Cardiac muscle cell (in vitro differentiated cells and primary cell): Measurements from ENCODE around the gene SCN11A. TPM values are rescaled to one million over a fixed set of nuclear protein-coding genes. Genes with fewer than 3 reads are reported as not detected.
"Not testable (repeated sequence)": the region's sequence is repeated elsewhere in the genome, so short reads cannot be mapped to it uniquely, and the experiment has no call there.

Source experiments
- DNase-seq, 2 donors: peaks; one replicate each; pipeline versions ENCODE4 v3.0.0 to v3.0.0-alpha.2; 2010 to 2017; ENCODE audit warnings: low read depth in 1 of 2, low spot score in 1 of 2
- H3K27ac ChIP-seq: fragments of 200-600 bp; sonication (generic); 2 replicates; pipeline ENCODE4 v1.5.1; 2016
- H3K27me3 ChIP-seq: fragments of 200-600 bp; sonication (generic); 2 replicates; pipeline ENCODE4 v1.6.0; 2016; ENCODE audit warnings: control low read depth
- H3K36me3 ChIP-seq: fragments of 200-600 bp; sonication (generic); 2 replicates; pipeline ENCODE4 v1.5.1; 2016; ENCODE audit warnings: control low read depth
- H3K4me1 ChIP-seq: fragments of 200-600 bp; sonication (generic); 2 replicates; pipeline ENCODE4 v1.8.1; 2017; ENCODE audit warnings: low read depth, mild to moderate bottlenecking, mixed run types
- H3K4me3 ChIP-seq: fragments of 200-600 bp; sonication (generic); 2 replicates; pipeline ENCODE4 v1.5.1; 2016; ENCODE audit warnings: mild to moderate bottlenecking
- H3K9me3 ChIP-seq: fragments of 200-600 bp; sonication (generic); 2 replicates; pipeline ENCODE4 v1.5.1; 2017; ENCODE audit warnings: low read depth, mild to moderate bottlenecking, control low read depth
- polyA plus RNA-seq: library from polyadenylated mRNA; unstranded; fragments of >200 nt; fragmentation: Nextera tagmentation; extraction: Ambion mirVana; gene quantifications from 2 replicates; pipeline ENCODE4 v1.2.1, GENCODE V29; 2016
- total RNA-seq: library from RNA; depleted of rRNA; stranded (reverse); fragments of >200 nt; gene quantifications from 2 replicates; pipeline ENCODE4 v1.2.3, GENCODE V29; 2016
- TF ChIP-seq, protein P1 (sequence below): IDR thresholded peaks from 2 replicates; pipeline ENCODE4 v1.5.1; 2012; ENCODE audit warnings: low read depth, mild to moderate bottlenecking, low read length

Gene SCN11A
- total and polyA plus RNA-seq, 2 experiments from 2014 or later = 0.51 to 0.60 TPM

DNA sequence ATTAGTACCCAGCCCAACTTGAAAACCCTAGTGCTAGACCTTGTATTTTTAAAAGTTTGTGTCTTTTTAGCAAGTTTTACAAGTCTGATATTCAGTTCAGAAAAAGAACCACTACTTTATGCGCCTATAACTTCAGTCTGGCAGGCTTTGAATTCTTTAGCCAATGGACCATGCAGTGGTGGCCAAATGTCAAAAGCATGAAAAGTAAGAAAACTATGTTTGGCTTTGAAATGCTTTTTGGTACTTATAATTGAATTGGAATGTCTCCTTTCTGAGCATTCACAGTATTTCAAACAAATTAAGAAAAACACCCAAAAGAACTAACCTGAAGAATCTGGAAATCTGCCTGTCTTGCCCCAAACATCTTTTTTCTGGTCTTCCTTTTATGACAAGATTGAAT lies 12.9 kb upstream of the SCN11A start:
- no peak overlapping the region for H3K4me3 ChIP-seq
- no peaks in the 10 kb centered on the region for H3K9me3 ChIP-seq
- no peaks in the 10 kb centered on the region for H3K27me3 ChIP-seq
- peaks cover 25% of the 10 kb centered on the region for H3K36me3 ChIP-seq
- H3K27ac ChIP-seq = no peak overlapping the region
- TF ChIP-seq, protein P1, sequence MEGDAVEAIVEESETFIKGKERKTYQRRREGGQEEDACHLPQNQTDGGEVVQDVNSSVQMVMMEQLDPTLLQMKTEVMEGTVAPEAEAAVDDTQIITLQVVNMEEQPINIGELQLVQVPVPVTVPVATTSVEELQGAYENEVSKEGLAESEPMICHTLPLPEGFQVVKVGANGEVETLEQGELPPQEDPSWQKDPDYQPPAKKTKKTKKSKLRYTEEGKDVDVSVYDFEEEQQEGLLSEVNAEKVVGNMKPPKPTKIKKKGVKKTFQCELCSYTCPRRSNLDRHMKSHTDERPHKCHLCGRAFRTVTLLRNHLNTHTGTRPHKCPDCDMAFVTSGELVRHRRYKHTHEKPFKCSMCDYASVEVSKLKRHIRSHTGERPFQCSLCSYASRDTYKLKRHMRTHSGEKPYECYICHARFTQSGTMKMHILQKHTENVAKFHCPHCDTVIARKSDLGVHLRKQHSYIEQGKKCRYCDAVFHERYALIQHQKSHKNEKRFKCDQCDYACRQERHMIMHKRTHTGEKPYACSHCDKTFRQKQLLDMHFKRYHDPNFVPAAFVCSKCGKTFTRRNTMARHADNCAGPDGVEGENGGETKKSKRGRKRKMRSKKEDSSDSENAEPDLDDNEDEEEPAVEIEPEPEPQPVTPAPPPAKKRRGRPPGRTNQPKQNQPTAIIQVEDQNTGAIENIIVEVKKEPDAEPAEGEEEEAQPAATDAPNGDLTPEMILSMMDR = no peak
- no peaks in the 10 kb centered on the region for H3K4me1 ChIP-seq
- no peak for DNase-seq

GRCh38 chr3:39063143-39063542 lies 11.4 kb upstream of the SCN11A start:
- no peak overlapping the region for H3K27ac ChIP-seq
- H3K9me3 ChIP-seq = no peaks in the 10 kb centered on the region
- TF ChIP-seq, protein P1 = no peak
- H3K4me3 ChIP-seq = no peak overlapping the region
- no peak for DNase-seq
- no peaks in the 10 kb centered on the region for H3K4me1 ChIP-seq
- H3K27me3 ChIP-seq = no peaks in the 10 kb centered on the region
- peaks cover 16% of the 10 kb centered on the region for H3K36me3 ChIP-seq

GRCh38 chr3:39062180-39062579 lies 10.4 kb upstream of the SCN11A start:
- no peak for DNase-seq
- peaks cover 9% of the 10 kb centered on the region for H3K36me3 ChIP-seq
- no peak overlapping the region for H3K27ac ChIP-seq
- H3K9me3 ChIP-seq = no peaks in the 10 kb centered on the region
- no peak overlapping the region for H3K4me3 ChIP-seq
- H3K27me3 ChIP-seq = no peaks in the 10 kb centered on the region
- no peaks in the 10 kb centered on the region for H3K4me1 ChIP-seq
- TF ChIP-seq, protein P1 = no peak

DNA sequence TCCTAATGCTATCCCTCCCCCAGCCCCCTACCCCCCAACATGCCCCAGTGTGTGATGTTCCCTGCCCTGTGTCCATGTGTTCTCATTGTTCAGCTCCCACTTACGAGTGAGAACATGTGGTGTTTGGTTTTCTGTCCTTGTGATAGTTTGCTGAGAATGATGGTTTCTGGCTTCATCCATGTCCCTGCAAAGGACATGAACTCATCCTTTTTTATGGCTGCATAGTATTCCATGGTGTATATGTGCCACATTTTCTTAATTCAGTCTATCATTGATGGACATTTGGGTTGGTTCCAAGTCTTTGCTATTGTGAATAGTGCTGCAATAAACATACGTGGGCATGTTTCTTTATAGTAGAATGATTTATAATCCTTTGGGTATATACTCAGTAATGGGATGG lies 9.5 kb upstream of the SCN11A start:
- not testable (repeated sequence) for H3K36me3 ChIP-seq, H3K9me3 ChIP-seq, DNase-seq, H3K27ac ChIP-seq, H3K4me1 ChIP-seq, H3K27me3 ChIP-seq, H3K4me3 ChIP-seq

- H3K27ac ChIP-seq = no peak overlapping the region
These were observed 4.4 kb upstream of the SCN11A start for GRCh38 chr3:39056151-39056550.

GRCh38 chr3:39053696-39054095 lies 2.0 kb upstream of the SCN11A start:
- TF ChIP-seq, protein P1 = no peak
- Histone ChIP-seq H3K4me1 (peaks cover 5% of the 10 kb centered on the region), H3K36me3 (no peaks in the 10 kb centered on the region), H3K27ac (no peak overlapping the region), H3K27me3 (no peaks in the 10 kb centered on the region), H3K4me3 (no peak overlapping the region), H3K9me3 (no peaks in the 10 kb centered on the region)
- no peak for DNase-seq

More at GRCh38 chr3:39056151-39056550, 4.4 kb upstream of the SCN11A start:
- DNase-seq = no peak
- no peaks in the 10 kb centered on the region for H3K36me3 ChIP-seq
- H3K4me3 ChIP-seq = no peak overlapping the region
- H3K27me3 ChIP-seq = no peaks in the 10 kb centered on the region
- H3K4me1 ChIP-seq = peaks cover 5% of the 10 kb centered on the region
- TF ChIP-seq, protein P1 = no peak
- H3K9me3 ChIP-seq = no peaks in the 10 kb centered on the region
